GM12878 (cell line): ENCODE data around the gene ST6GALNAC3. TPM values are rescaled to one million over a fixed set of nuclear protein-coding genes. Genes with fewer than 3 reads are reported as not detected.

Experiments used
- ATAC-seq: fragments of 200-7000 bp; cut with Tn5 transposase; 3 replicates; pipeline ENCODE4 v1.9.1; 2020; ENCODE audit warnings: mild to moderate bottlenecking, moderate library complexity
- BruUV-seq: library from RNA; stranded (reverse); fragments of 400-500 nt; replicated peaks from 2 replicates; lab custom pipeline; 2021; lab: Mats Ljungman, UMichigan
- CTCF ChIA-PET: fragments of 300-600 bp; sonication (Branson Sonifier 250); formaldehyde crosslinking; extraction: SDS; loops from one replicate; lab custom pipeline; 2021; ENCODE audit warnings: inconsistent platforms; lab: Yijun Ruan, JAX
- POLR2A ChIA-PET: fragments of 350-600 bp; formaldehyde crosslinking; extraction: SDS; loops from one replicate; lab custom pipeline; 2021; ENCODE audit warnings: inconsistent platforms; lab: Charles Lee
- RAD21 ChIA-PET: fragments of 300-600 bp; sonication (Branson Sonifier 250); formaldehyde crosslinking; loops from one replicate; lab custom pipeline; 2023; ENCODE audit warnings: antibody characterized with exemption; ENCODE audit not compliant: unreplicated experiment; lab: Charles Lee
- SMC1A ChIA-PET: fragments of 300-600 bp; sonication (Branson Sonifier 250); formaldehyde crosslinking; loops from one replicate; lab custom pipeline; 2023; ENCODE audit not compliant: unreplicated experiment, uncharacterized antibody; lab: Charles Lee
- DNase-seq: peaks from one replicate; pipeline ENCODE4 v3.0.0-alpha.2; 2011; ENCODE audit warnings: low read depth, low spot score
- FAIRE-seq: peaks from 3 replicates; lab custom pipeline; 2011; peaks lifted over from hg19 to GRCh38; lab: Jason Lieb, UNC
- H2AFZ ChIP-seq: 2 replicates; pipeline ENCODE4 v1.6.0; 2011; ENCODE audit warnings: low read depth, low read length, control low read depth; ENCODE audit not compliant: control insufficient read depth
- H3K27ac ChIP-seq: 2 replicates; pipeline ENCODE4 v1.5.1; 2011; ENCODE audit warnings: control low read depth; ENCODE audit not compliant: control insufficient read depth, insufficient read depth
- H3K27me3 ChIP-seq, 2 experiments: replicated peaks in 1 of 2; 2 replicates each; pipeline versions ENCODE4 v1.6.0 to v1.6.1; 2011; ENCODE audit warnings: low read length in 1 of 2; ENCODE audit not compliant: control insufficient read depth in 2 of 2, insufficient read depth in 2 of 2
- H3K36me3 ChIP-seq, 2 experiments: 2 replicates each; pipeline ENCODE4 v1.5.1; 2011; ENCODE audit warnings: low read length in 1 of 2; ENCODE audit not compliant: control insufficient read depth in 2 of 2, insufficient read depth in 2 of 2
- H3K4me1 ChIP-seq: 2 replicates; pipeline ENCODE4 v1.6.1; 2011; ENCODE audit warnings: mild to moderate bottlenecking, low read length, moderate library complexity, mixed read lengths; ENCODE audit not compliant: control insufficient read depth, insufficient read depth
- H3K4me2 ChIP-seq: 2 replicates; pipeline ENCODE4 v1.6.0; 2011; ENCODE audit warnings: control low read depth; ENCODE audit not compliant: control insufficient read depth, insufficient read depth
- H3K4me3 ChIP-seq: fragments of 200-600 bp; sonication (generic); 2 replicates; pipeline ENCODE4 v1.5.1; 2016
- H3K79me2 ChIP-seq: 2 replicates; pipeline ENCODE4 v1.6.0; 2011; ENCODE audit warnings: low read length; ENCODE audit not compliant: control insufficient read depth, insufficient read depth
- H3K9ac ChIP-seq: 2 replicates; pipeline ENCODE4 v1.8.0; 2011; ENCODE audit warnings: low read length, control low read depth, mixed read lengths; ENCODE audit not compliant: control insufficient read depth, insufficient read depth
- H3K9me3 ChIP-seq: replicated peaks from 3 replicates; pipeline ENCODE4 v1.5.1; 2011; ENCODE audit warnings: mild to moderate bottlenecking, low read length; ENCODE audit not compliant: control insufficient read depth, insufficient read depth
- H4K20me1 ChIP-seq: 2 replicates; pipeline ENCODE4 v1.6.0; 2011; ENCODE audit not compliant: control insufficient read depth, insufficient read depth
- E4F1 ChIP-seq: fragments of 450-650 bp; IDR thresholded peaks from 2 replicates; pipeline ENCODE4 v1.6.1; 2018; ENCODE audit warnings: borderline replicate concordance, mild to moderate bottlenecking; ENCODE audit not compliant: partially characterized antibody
- IRF5 ChIP-seq: fragments of 450-650 bp; IDR thresholded peaks from 2 replicates; pipeline ENCODE4 v1.6.1; 2017; ENCODE audit warnings: borderline replicate concordance
- JUNB ChIP-seq: IDR thresholded peaks from 2 replicates; pipeline ENCODE4 v1.6.1; 2016; ENCODE audit warnings: antibody characterized with exemption, mild to moderate bottlenecking
- KAT2A ChIP-seq: conservative IDR thresholded peaks from 2 replicates; pipeline ENCODE4 v1.6.1; 2011; ENCODE audit warnings: low read depth, low read length; ENCODE audit not compliant: control insufficient read depth
- MTA3 ChIP-seq: IDR thresholded peaks from 2 replicates; pipeline ENCODE4 v1.6.1; 2012; ENCODE audit warnings: low read length, inconsistent platforms, borderline replicate concordance
- PAX5 ChIP-seq: IDR thresholded peaks from 2 replicates; pipeline ENCODE4 v1.6.1; 2011; ENCODE audit warnings: low read depth, low read length, borderline replicate concordance
- PKNOX1 ChIP-seq: fragments of 450-650 bp; IDR thresholded peaks from 2 replicates; pipeline ENCODE4 v1.6.1; 2016; ENCODE audit warnings: mild to moderate bottlenecking
- RAD21 ChIP-seq: IDR thresholded peaks from 2 replicates; pipeline ENCODE4 v1.6.1; 2011; ENCODE audit warnings: mild to moderate bottlenecking, low read depth, low read length, moderate library complexity; ENCODE audit not compliant: insufficient read depth
- RFX5 ChIP-seq: IDR thresholded peaks from 2 replicates; pipeline ENCODE4 v1.6.1; 2011; ENCODE audit warnings: low read depth, low read length, improper control_type of control experiment
- SUPT20H ChIP-seq: IDR thresholded peaks from 2 replicates; pipeline ENCODE4 v1.6.1; 2011; ENCODE audit warnings: low read depth, mild to moderate bottlenecking, low read length, moderate library complexity, borderline replicate concordance; ENCODE audit not compliant: control insufficient read depth
- TCF3 ChIP-seq: IDR thresholded peaks from 2 replicates; pipeline ENCODE4 v1.6.1; 2012; ENCODE audit warnings: low read depth, mild to moderate bottlenecking, low read length, borderline replicate concordance; ENCODE audit not compliant: insufficient read depth
- ZNF207 ChIP-seq: fragments of 450-650 bp; IDR thresholded peaks from 2 replicates; pipeline ENCODE4 v1.6.1; 2014; ENCODE audit warnings: antibody characterized with exemption, mild to moderate bottlenecking, borderline replicate concordance
- ZNF24 ChIP-seq: fragments of 450-650 bp; IDR thresholded peaks from 2 replicates; pipeline ENCODE4 v1.6.1; 2017; ENCODE audit warnings: antibody characterized with exemption, mild to moderate bottlenecking
- ZNF384 ChIP-seq: IDR thresholded peaks from 2 replicates; pipeline ENCODE4 v1.6.1; 2012; ENCODE audit warnings: low read depth, mild to moderate bottlenecking, low read length, improper control_type of control experiment, borderline replicate concordance
- ZNF622 ChIP-seq: fragments of 450-650 bp; IDR thresholded peaks from 2 replicates; pipeline ENCODE4 v1.6.1; 2017; ENCODE audit warnings: mild to moderate bottlenecking, inconsistent platforms
- WGBS: methylation state at CpG from one replicate; pipeline ENCODE4 v1.1.6; 2016; ENCODE audit warnings: low lambda C conversion rate; ENCODE audit not compliant: insufficient replicate concordance, insufficient coverage; ENCODE audit errors: missing lambda C conversion rate; 5-methylcytosine and 5-hydroxymethylcytosine counted together
- in situ Hi-C: fragments of 300-500 bp; cut with MboI; formaldehyde crosslinking; loops from 9 replicates; pipeline ENCODE4 v1.14.3; 2018; ENCODE audit warnings: mixed read lengths
- intact Hi-C: fragments of 100-400 bp; cut with micrococcal nuclease; formaldehyde crosslinking; loops from one replicate; pipeline ENCODE4 v1.14.2; 2022; ENCODE audit not compliant: unreplicated experiment
- polyA plus RNA-seq, 11 experiments: library from polyadenylated mRNA; depleted of rRNA in 4 of 11; unstranded in 6 of 11; stranded (reverse) in 5 of 11; fragments of >200 nt; fragmentation: Nextera tagmentation in 4 of 11; fragmentation: Illumina TruSeq in 1 of 11; extraction: Ambion mirVana in 4 of 11; extraction: Trizol in 1 of 11; gene quantifications; 1 replicate in 1 of 11; 2 replicates in 10 of 11; pipeline versions ENCODE4 v1.2.1 to v1.2.3, GENCODE V29; 2011 to 2016; ENCODE audit warnings: inconsistent platforms in 2 of 11, missing spikeins in 2 of 11, low read depth in 1 of 11
- total RNA-seq, 4 experiments: library from RNA; depleted of rRNA in 3 of 4; stranded (reverse); fragments of >200 nt in 3 of 4; fragmentation: Illumina TruSeq in 1 of 4; extraction: Trizol in 1 of 4; gene quantifications; 2 replicates each; pipeline versions ENCODE4 v1.2.1 to v1.2.3, GENCODE V29; 2013 to 2021
- TF ChIP-seq, protein P1 (sequence below): fragments of 450-650 bp; IDR thresholded peaks from 2 replicates; pipeline ENCODE4 v1.6.1; 2016; ENCODE audit warnings: mild to moderate bottlenecking

Gene ST6GALNAC3
- total and polyA plus RNA-seq, 10 of the 15 experiments (the other 5 are each of a cell fraction or from before 2014, with no cell fraction given): 0.04 to 0.68 (median 0.18) TPM; not detected in 3

- TF ChIP-seq PKNOX1 (no peak), ZNF384 (no peak), ZNF24 (no peak), KAT2A (no peak), ZNF207 (no peak), PAX5 (no peak), JUNB (no peak), ZNF622 (no peak), IRF5 (no peak)
- TF ChIP-seq, all 136 proteins: peak for 0
Measured at GRCh38 chr1:76576876-76577524, 502.5 kb downstream of the ST6GALNAC3 start (continued).

DNA sequence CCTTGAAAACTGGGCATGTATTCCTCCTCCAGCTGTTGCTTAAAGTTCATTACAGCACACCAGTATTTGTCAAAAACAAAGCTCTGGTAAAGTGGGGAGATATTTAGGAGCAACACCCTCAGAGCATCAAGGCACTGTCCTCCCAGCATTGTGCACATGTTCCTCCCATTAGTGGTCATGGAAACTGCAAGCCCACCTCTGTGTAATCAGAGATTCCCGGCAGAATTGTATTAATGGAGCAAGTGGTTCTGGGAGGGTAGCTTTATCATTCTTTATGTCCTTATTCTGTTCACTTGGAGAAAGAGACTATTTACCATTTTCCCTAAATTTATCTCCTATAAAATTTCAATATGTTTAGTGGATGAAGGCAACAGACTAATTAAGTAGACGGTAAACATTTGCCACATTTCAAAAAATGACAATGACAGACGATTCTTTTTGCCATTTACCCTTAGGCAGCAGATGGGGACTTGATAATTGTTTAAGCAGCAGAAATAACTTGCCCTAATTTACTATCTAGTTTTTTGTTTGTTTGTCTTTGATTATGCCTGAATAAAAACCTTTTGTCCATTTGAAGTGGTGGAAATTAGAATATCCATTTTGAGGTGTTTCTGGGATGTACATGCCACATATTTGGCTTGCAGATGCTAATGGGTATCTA is 503.1 kb downstream of the ST6GALNAC3 start:
- H3K27ac ChIP-seq: no peak overlapping the region
- H3K4me3 ChIP-seq: no peak overlapping the region
- H3K4me1 ChIP-seq: no peaks in the 10 kb centered on the region
- ChIA-PET RAD21 (no interaction called here), POLR2A (no interaction called here), SMC1A (no interaction called here), CTCF (no interaction called here)
- intact Hi-C loops: no loop called here
- BruUV-seq: no TSS peak
- H3K79me2 ChIP-seq: no peaks in the 10 kb centered on the region
- no peaks in the 10 kb centered on the region for H4K20me1 ChIP-seq
- H2AFZ ChIP-seq: no peak overlapping the region
- no peak overlapping the region for H3K9ac ChIP-seq
- in situ Hi-C loops: no loop called here
- 16% methylated on average over 3 of the region's 3 CpGs for WGBS
- H3K36me3 ChIP-seq: no peaks in the 10 kb centered on the region
- H3K4me2 ChIP-seq: no peak overlapping the region
- ATAC-seq (no peak), DNase-seq (no peak), FAIRE-seq (no peak)
- H3K27me3 ChIP-seq: no peaks in the 10 kb centered on the region
- no peaks in the 10 kb centered on the region for H3K9me3 ChIP-seq
- no peak for TF ChIP-seq RAD21
- no peak for TF ChIP-seq E4F1
- no peak for TF ChIP-seq TCF3
- TF ChIP-seq, protein P1, sequence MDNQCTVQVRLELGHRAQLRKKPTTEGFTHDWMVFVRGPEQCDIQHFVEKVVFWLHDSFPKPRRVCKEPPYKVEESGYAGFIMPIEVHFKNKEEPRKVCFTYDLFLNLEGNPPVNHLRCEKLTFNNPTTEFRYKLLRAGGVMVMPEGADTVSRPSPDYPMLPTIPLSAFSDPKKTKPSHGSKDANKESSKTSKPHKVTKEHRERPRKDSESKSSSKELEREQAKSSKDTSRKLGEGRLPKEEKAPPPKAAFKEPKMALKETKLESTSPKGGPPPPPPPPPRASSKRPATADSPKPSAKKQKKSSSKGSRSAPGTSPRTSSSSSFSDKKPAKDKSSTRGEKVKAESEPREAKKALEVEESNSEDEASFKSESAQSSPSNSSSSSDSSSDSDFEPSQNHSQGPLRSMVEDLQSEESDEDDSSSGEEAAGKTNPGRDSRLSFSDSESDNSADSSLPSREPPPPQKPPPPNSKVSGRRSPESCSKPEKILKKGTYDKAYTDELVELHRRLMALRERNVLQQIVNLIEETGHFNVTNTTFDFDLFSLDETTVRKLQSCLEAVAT: no peak
- TF ChIP-seq SUPT20H: no peak
- TF ChIP-seq RFX5: no peak
- no peak for TF ChIP-seq MTA3
